Gastrocnemius medialis (tissue), 4 donors: ENCODE measurements around the gene DNAJB4. TPM values are rescaled to one million over a fixed set of nuclear protein-coding genes. Genes with fewer than 3 reads are reported as not detected.

Experiments
- ATAC-seq, 2 donors: fragments of 150-250 bp; one replicate each; pipeline ENCODE4 v1.9.1; 2016
- DNase-seq, 2 donors: peaks; one replicate each; pipeline ENCODE4 v3.0.0-alpha.2; 2019
- H3K27ac ChIP-seq, 4 donors: fragments of 200-600 bp; sonication (generic); 1 replicate in 1 of 4; 2 replicates in 3 of 4; pipeline ENCODE4 v1.5.1; 2016 to 2018; ENCODE audit warnings: mild to moderate bottlenecking in 2 of 4, moderate library complexity in 1 of 4
- H3K27me3 ChIP-seq, 3 donors: fragments of 200-600 bp; sonication (generic) in 2 of 3; 1 replicate in 1 of 3; 2 replicates in 2 of 3; pipeline versions ENCODE4 v1.5.1 to v1.6.0; 2016 to 2019; ENCODE audit warnings: mild to moderate bottlenecking in 1 of 3, moderate library complexity in 1 of 3
- H3K36me3 ChIP-seq, 2 donors: fragments of 200-600 bp; sonication (generic) in 1 of 2; one replicate each; pipeline ENCODE4 v1.5.1; 2017 to 2018
- H3K4me1 ChIP-seq, 2 donors: fragments of 200-600 bp; sonication (generic) in 1 of 2; one replicate each; pipeline ENCODE4 v1.5.1; 2016 to 2017; ENCODE audit warnings: mild to moderate bottlenecking in 2 of 2
- H3K4me3 ChIP-seq, 4 donors: fragments of 200-600 bp; sonication (generic) in 3 of 4; 1 replicate in 1 of 4; 2 replicates in 3 of 4; pipeline ENCODE4 v1.5.1; 2016 to 2019; ENCODE audit warnings: mild to moderate bottlenecking in 2 of 4
- H3K9me3 ChIP-seq, 3 donors: fragments of 200-600 bp; sonication (generic) in 2 of 3; 1 replicate in 1 of 3; 2 replicates in 2 of 3; pipeline ENCODE4 v1.5.1; 2016 to 2019
- CTCF ChIP-seq, 5 experiments: fragments of 450-650 bp in 3 of 5; fragments of 200-600 bp in 2 of 5; sonication (generic) in 2 of 5; IDR thresholded peaks in 4 of 5; conservative IDR thresholded peaks in 1 of 5; 1 replicate in 4 of 5; 2 replicates in 1 of 5; pipeline ENCODE4 v1.5.1; 2016 to 2019; ENCODE audit warnings: antibody characterized with exemption in 5 of 5, mild to moderate bottlenecking in 3 of 5, moderate library complexity in 3 of 5
- POLR2A ChIP-seq, 2 donors: fragments of 450-650 bp; IDR thresholded peaks; one replicate each; pipeline ENCODE4 v1.6.1; 2017; ENCODE audit warnings: antibody characterized with exemption in 2 of 2, mild to moderate bottlenecking in 2 of 2, moderate library complexity in 2 of 2
- in situ Hi-C, 4 donors: fragments of 200-750 bp; cut with MboI; loops; one replicate each; pipeline versions ENCODE4 v1.15.0 to v1.8.0; 2017; ENCODE audit warnings: low sequenced_read_pairs in 4 of 4
- intact Hi-C: fragments of 100-400 bp; cut with DNase I; formaldehyde crosslinking; loops from one replicate; pipeline ENCODE4 v1.15.1; 2023; ENCODE audit warnings: low total_unique reads
- total RNA-seq, 4 donors: library from RNA; depleted of rRNA; stranded (reverse); fragments of >200 nt; gene quantifications; one replicate each; pipeline versions ENCODE4 v1.1.0 to v1.2.3, GENCODE V29; 2016

Gene DNAJB4
- total RNA-seq, 4 donors from 2014 or later, result 35.6 to 84.9 (median 45.3) TPM

- Histone ChIP-seq H3K9me3 (no peaks in the 10 kb centered on the region), H3K36me3 (no peaks in the 10 kb centered on the region), H3K27ac (no peak overlapping the region), H3K4me1 (peaks cover 4 to 7% of the 10 kb centered on the region in 2 donors), H3K4me3 (no peak overlapping the region), H3K27me3 (no peaks in the 10 kb centered on the region)
- intact Hi-C loops (no loop called here), in situ Hi-C loops (no loop called here)
- no peak for ATAC-seq
- TF ChIP-seq POLR2A (IDR thresholded peaks at IDR 0.05) (no peak), CTCF (IDR thresholded peaks at IDR 0.05 in 4 of 5, conservative IDR thresholded peaks at IDR 0.05 in 1 of 5) (no peak)
- DNase-seq, result no peak
Observed at GRCh38 chr1:78036450-78036849, 31.7 kb downstream of the DNAJB4 start.

GRCh38 chr1:78038071-78038470, 33.3 kb downstream of the DNAJB4 start:
- ATAC-seq (no peak), DNase-seq (no peak)
- Histone ChIP-seq H3K4me1 (peaks cover 4 to 7% of the 10 kb centered on the region in 2 donors), H3K27me3 (no peaks in the 10 kb centered on the region), H3K4me3 (no peak overlapping the region), H3K36me3 (no peaks in the 10 kb centered on the region), H3K27ac (no peak overlapping the region), H3K9me3 (no peaks in the 10 kb centered on the region)
- in situ Hi-C loops, result no loop called here
- intact Hi-C loops, result no loop called here
- no peak for TF ChIP-seq POLR2A (IDR thresholded peaks at IDR 0.05)

GRCh38 chr1:78038491-78038939, 33.8 kb downstream of the DNAJB4 start:
- H3K4me3 ChIP-seq, result no peak overlapping the region
- no peaks in the 10 kb centered on the region for H3K9me3 ChIP-seq
- TF ChIP-seq POLR2A (IDR thresholded peaks at IDR 0.05), result no peak
- TF ChIP-seq CTCF (IDR thresholded peaks at IDR 0.05 in 4 of 5, conservative IDR thresholded peaks at IDR 0.05 in 1 of 5), result no peak
- intact Hi-C loops (no loop called here), in situ Hi-C loops (no loop called here)
- no peaks in the 10 kb centered on the region for H3K36me3 ChIP-seq
- H3K27me3 ChIP-seq, result no peaks in the 10 kb centered on the region
- peaks cover 0 to 7% of the 10 kb centered on the region in 2 donors for H3K4me1 ChIP-seq
- DNase-seq (no peak), ATAC-seq (no peak)
- no peak overlapping the region for H3K27ac ChIP-seq

DNA sequence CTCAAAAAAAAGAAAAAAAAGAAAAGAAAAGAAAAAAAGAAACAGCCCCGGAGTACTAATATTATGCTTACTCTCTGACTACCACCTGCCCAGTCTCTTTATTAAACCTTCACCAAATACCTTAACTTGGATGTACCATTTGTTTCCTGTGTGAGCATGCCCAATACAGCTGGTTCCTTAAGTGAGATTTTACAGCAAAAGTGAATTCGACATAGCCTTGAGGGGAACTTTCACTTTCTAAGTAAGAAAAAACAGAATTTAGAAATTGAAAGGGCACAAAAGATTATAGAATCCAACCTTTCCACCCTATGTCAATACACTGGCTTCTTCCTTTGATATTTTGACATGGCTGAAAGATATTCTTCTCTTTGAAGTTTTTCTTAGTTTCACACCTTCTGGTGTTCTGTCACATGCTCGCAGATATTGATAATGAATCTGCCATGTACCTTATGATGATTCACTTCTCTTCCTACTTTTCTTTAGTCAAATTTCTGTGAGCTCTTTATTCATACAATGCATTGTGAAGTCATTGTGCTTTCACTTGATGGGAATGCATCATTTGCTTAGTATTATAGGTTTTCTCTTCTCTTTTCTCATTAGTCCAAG, 35.8 kb downstream of the DNAJB4 start:
- in situ Hi-C loops, result no loop called here
- ATAC-seq, result no peak
- intact Hi-C loops, result loop anchor here (10.0 kb wide), 1 partner anchor 136 kb away; no protein-coding TSS in a partner anchor
- no peaks in the 10 kb centered on the region for H3K9me3 ChIP-seq
- no peak for DNase-seq
- H3K4me1 ChIP-seq, result peaks cover 3 to 7% of the 10 kb centered on the region in 2 donors
- H3K4me3 ChIP-seq, result no peak overlapping the region
- H3K27me3 ChIP-seq, result no peaks in the 10 kb centered on the region
- TF ChIP-seq CTCF (IDR thresholded peaks at IDR 0.05 in 4 of 5, conservative IDR thresholded peaks at IDR 0.05 in 1 of 5), result no peak
- no peak for TF ChIP-seq POLR2A (IDR thresholded peaks at IDR 0.05)
- H3K27ac ChIP-seq, result no peak overlapping the region
- no peaks in the 10 kb centered on the region for H3K36me3 ChIP-seq

- Histone ChIP-seq H3K36me3 (no peaks in the 10 kb centered on the region), H3K4me3 (no peak overlapping the region), H3K9me3 (no peaks in the 10 kb centered on the region), H3K27ac (no peak overlapping the region), H3K4me1 (peaks cover 20 to 28% of the 10 kb centered on the region in 2 donors), H3K27me3 (no peaks in the 10 kb centered on the region)
- no peak for ATAC-seq
- TF ChIP-seq POLR2A (IDR thresholded peaks at IDR 0.05), result no peak
- TF ChIP-seq CTCF (IDR thresholded peaks at IDR 0.05 in 4 of 5, conservative IDR thresholded peaks at IDR 0.05 in 1 of 5), result no peak
- in situ Hi-C loops, result no loop called here
- intact Hi-C loops, result loop anchor here (10.0 kb wide), 1 partner anchor 139 kb away; no protein-coding TSS in a partner anchor
- no peak for DNase-seq
Observed at GRCh38 chr1:78043436-78043835, 38.7 kb downstream of the DNAJB4 start.
